Activated CD8-positive, alpha-beta memory T cell treated with anti-CD3 and anti-CD28 coated beads for 1 hour (primary cell): ENCODE results near the gene EPM2A.
A peak's percentile ranks its signal among the peaks of the same experiment; 100 is the strongest.
"Not testable (repeated sequence)": the region's sequence is repeated elsewhere in the genome, so short reads cannot be mapped to it uniquely, and the experiment has no call there.

ENCODE experiments used
- DNase-seq, 2 donors: peaks; one replicate each; pipeline ENCODE4 v3.0.0-alpha.2; 2020; ENCODE audit warnings: low read depth in 1 of 2; ENCODE audit errors: extremely low read depth in 1 of 2

The EPM2A gene

GRCh38 chr6:145735356-145736165, at the start of gene EPM2A:
Gene EPM2A, minus strand, starts transcription at chr6:145735520. Its CDS starts 22 bp downstream, at chr6:145735498.
- peak; percentile 3 to 26 for DNase-seq

GRCh38 chr6:145784683-145785082, 49.4 kb upstream of the EPM2A start:
- no peak for DNase-seq

- DNase-seq = no peak
Measured at GRCh38 chr6:145783796-145784195, 48.5 kb upstream of the EPM2A start.

GRCh38 chr6:145772846-145773245, 37.5 kb upstream of the EPM2A start:
- no peak for DNase-seq

GRCh38 chr6:145765449-145765848, 30.1 kb upstream of the EPM2A start:
- DNase-seq = no peak

- DNase-seq = no peak
Measured at GRCh38 chr6:145763742-145764141, 28.4 kb upstream of the EPM2A start.

GRCh38 chr6:145761584-145761983, 26.3 kb upstream of the EPM2A start:
- no peak for DNase-seq

GRCh38 chr6:145758113-145758512, 22.8 kb upstream of the EPM2A start:
- no peak for DNase-seq

GRCh38 chr6:145756170-145756662, 20.9 kb upstream of the EPM2A start:
- no peak for DNase-seq

- no peak for DNase-seq
Measured at GRCh38 chr6:145755682-145756081, 20.4 kb upstream of the EPM2A start.

GRCh38 chr6:145752638-145753037, 17.3 kb upstream of the EPM2A start:
- DNase-seq = no peak

GRCh38 chr6:145749632-145750031, 14.3 kb upstream of the EPM2A start:
- no peak for DNase-seq

GRCh38 chr6:145745861-145746260, 10.5 kb upstream of the EPM2A start:
- no peak for DNase-seq

GRCh38 chr6:145744619-145745018, 9.3 kb upstream of the EPM2A start:
- DNase-seq = no peak

- DNase-seq = no peak
Measured at GRCh38 chr6:145743332-145743731, 8.0 kb upstream of the EPM2A start.

GRCh38 chr6:145742472-145742871, 7.2 kb upstream of the EPM2A start:
- DNase-seq = not testable (repeated sequence)

- not testable (repeated sequence) for DNase-seq
Measured at GRCh38 chr6:145739685-145740084, 4.4 kb upstream of the EPM2A start.

- DNase-seq = no peak
Measured at GRCh38 chr6:145738265-145738664, 2.9 kb upstream of the EPM2A start.

GRCh38 chr6:145736661-145737144, 1.4 kb upstream of the EPM2A start:
- DNase-seq = no peak

GRCh38 chr6:145734486-145735355, 599 bp downstream of the EPM2A start:
- DNase-seq = peak; percentile 27 to 53

GRCh38 chr6:145733810-145734209, 1.5 kb downstream of the EPM2A start:
- no peak for DNase-seq
